Subcutaneous abdominal adipose tissue (tissue), 5 donors: ENCODE results near the gene TKTL2.

Experiments
- H3K27ac ChIP-seq: one replicate; pipeline ENCODE4 v1.7.0; 2013; ENCODE audit warnings: low read depth, mild to moderate bottlenecking, inconsistent platforms, low read length, moderate library complexity
- H3K27me3 ChIP-seq, 5 donors: one replicate each; pipeline ENCODE4 v1.7.0; 2013; ENCODE audit warnings: low read length in 5 of 5, inconsistent platforms in 1 of 5; ENCODE audit not compliant: control insufficient read depth in 5 of 5, insufficient read depth in 4 of 5
- H3K36me3 ChIP-seq, 5 donors: one replicate each; pipeline ENCODE4 v1.7.0; 2013; ENCODE audit warnings: low read length in 5 of 5; ENCODE audit not compliant: control insufficient read depth in 5 of 5, insufficient read depth in 5 of 5
- H3K4me1 ChIP-seq, 5 donors: one replicate each; pipeline ENCODE4 v1.7.0; 2013; ENCODE audit warnings: low read length in 5 of 5, mild to moderate bottlenecking in 3 of 5, moderate library complexity in 1 of 5; ENCODE audit not compliant: control insufficient read depth in 5 of 5, insufficient read depth in 5 of 5
- H3K4me3 ChIP-seq, 5 donors: one replicate each; pipeline ENCODE4 v1.7.0; 2013; ENCODE audit warnings: low read length in 5 of 5, low read depth in 1 of 5
- H3K9ac ChIP-seq, 5 donors: one replicate each; pipeline ENCODE4 v1.7.0; 2013; ENCODE audit warnings: low read length in 5 of 5, mild to moderate bottlenecking in 4 of 5, moderate library complexity in 3 of 5
- H3K9me3 ChIP-seq, 5 donors: one replicate each; pipeline ENCODE4 v1.7.0; 2013; ENCODE audit warnings: low read length in 5 of 5; ENCODE audit not compliant: control insufficient read depth in 5 of 5
- donor health status: healthy.
- donor health status: healthy.
- donor health status: healthy.
- donor health status: healthy.
- donor health status: healthy.

The TKTL2 gene

GRCh38 chr4:163486321-163486720, 12.8 kb upstream of the TKTL2 start:
- H3K36me3 ChIP-seq = no peaks in the 10 kb centered on the region
- H3K27ac ChIP-seq = no peak overlapping the region
- no peaks in the 10 kb centered on the region for H3K27me3 ChIP-seq
- H3K4me1 ChIP-seq = peaks cover 0 to 19% (median 13%) of the 10 kb centered on the region in 5 donors
- H3K9me3 ChIP-seq = no peaks in the 10 kb centered on the region
- no peak overlapping the region for H3K4me3 ChIP-seq
- no peak overlapping the region for H3K9ac ChIP-seq

GRCh38 chr4:163485589-163485988, 12.0 kb upstream of the TKTL2 start:
- H3K27ac ChIP-seq = no peak overlapping the region
- H3K36me3 ChIP-seq = no peaks in the 10 kb centered on the region
- H3K27me3 ChIP-seq = no peaks in the 10 kb centered on the region
- H3K4me3 ChIP-seq = no peak overlapping the region
- peak overlapping the region in 2 of 5 donors; percentile 3 to 11 for H3K9ac ChIP-seq
- H3K9me3 ChIP-seq = no peaks in the 10 kb centered on the region
- peaks cover 0 to 19% (median 13%) of the 10 kb centered on the region in 5 donors for H3K4me1 ChIP-seq

- H3K9me3 ChIP-seq = no peaks in the 10 kb centered on the region
- no peak overlapping the region for H3K27ac ChIP-seq
- H3K4me1 ChIP-seq = peaks cover 0 to 19% (median 13%) of the 10 kb centered on the region in 5 donors
- no peak overlapping the region for H3K9ac ChIP-seq
- H3K36me3 ChIP-seq = no peaks in the 10 kb centered on the region
- H3K27me3 ChIP-seq = no peaks in the 10 kb centered on the region
- H3K4me3 ChIP-seq = no peak overlapping the region
Observed at GRCh38 chr4:163484906-163485305, 11.4 kb upstream of the TKTL2 start.

- H3K9ac ChIP-seq = no peak overlapping the region
- no peaks in the 10 kb centered on the region for H3K36me3 ChIP-seq
- H3K27ac ChIP-seq = no peak overlapping the region
- no peaks in the 10 kb centered on the region for H3K27me3 ChIP-seq
- H3K4me1 ChIP-seq = peaks cover 0 to 23% (median 18%) of the 10 kb centered on the region in 5 donors
- H3K4me3 ChIP-seq = no peak overlapping the region
- H3K9me3 ChIP-seq = no peaks in the 10 kb centered on the region
Observed at GRCh38 chr4:163482190-163482589, 8.6 kb upstream of the TKTL2 start.

- Histone ChIP-seq H3K36me3 (no peaks in the 10 kb centered on the region), H3K4me3 (no peak overlapping the region), H3K27ac (peak overlapping the region; percentile 61), H3K9me3 (peaks cover 0 to 4% (median 0%) of the 10 kb centered on the region in 5 donors), H3K27me3 (no peaks in the 10 kb centered on the region), H3K9ac (no peak overlapping the region), H3K4me1 (peaks cover 0 to 14% (median 5%) of the 10 kb centered on the region in 5 donors)
Observed at GRCh38 chr4:163476761-163477438, 3.3 kb upstream of the TKTL2 start.

- Histone ChIP-seq H3K36me3 (no peaks in the 10 kb centered on the region), H3K4me3 (no peak overlapping the region), H3K4me1 (peaks cover 0 to 14% (median 5%) of the 10 kb centered on the region in 5 donors), H3K9ac (no peak overlapping the region), H3K9me3 (peaks cover 0 to 4% (median 0%) of the 10 kb centered on the region in 5 donors), H3K27me3 (no peaks in the 10 kb centered on the region), H3K27ac (no peak overlapping the region)
Observed at GRCh38 chr4:163474027-163474426, 473 bp upstream of the TKTL2 start.

- no peaks in the 10 kb centered on the region for H3K27me3 ChIP-seq
- peaks cover 0 to 4% (median 0%) of the 10 kb centered on the region in 5 donors for H3K9me3 ChIP-seq
- no peak overlapping the region for H3K27ac ChIP-seq
- H3K4me1 ChIP-seq = peaks cover 0 to 14% (median 5%) of the 10 kb centered on the region in 5 donors
- H3K9ac ChIP-seq = no peak overlapping the region
- H3K36me3 ChIP-seq = no peaks in the 10 kb centered on the region
- no peak overlapping the region for H3K4me3 ChIP-seq
Observed at GRCh38 chr4:163473130-163473529, 424 bp downstream of the TKTL2 start.

GRCh38 chr4:163470391-163470790, 3.2 kb downstream of the TKTL2 start:
- Histone ChIP-seq H3K27me3 (no peaks in the 10 kb centered on the region), H3K9me3 (peaks cover 0 to 4% (median 0%) of the 10 kb centered on the region in 5 donors), H3K36me3 (no peaks in the 10 kb centered on the region), H3K27ac (no peak overlapping the region), H3K9ac (no peak overlapping the region), H3K4me1 (no peaks in the 10 kb centered on the region), H3K4me3 (no peak overlapping the region)

- Histone ChIP-seq H3K9ac (no peak overlapping the region), H3K36me3 (no peaks in the 10 kb centered on the region), H3K27ac (no peak overlapping the region), H3K27me3 (no peaks in the 10 kb centered on the region), H3K4me3 (no peak overlapping the region), H3K9me3 (no peaks in the 10 kb centered on the region), H3K4me1 (no peaks in the 10 kb centered on the region)
Observed at GRCh38 chr4:163467082-163467770, 6.3 kb downstream of the TKTL2 start.

- H3K36me3 ChIP-seq = no peaks in the 10 kb centered on the region
- no peaks in the 10 kb centered on the region for H3K4me1 ChIP-seq
- H3K27ac ChIP-seq = no peak overlapping the region
- H3K9ac ChIP-seq = no peak overlapping the region
- no peaks in the 10 kb centered on the region for H3K27me3 ChIP-seq
- no peaks in the 10 kb centered on the region for H3K9me3 ChIP-seq
- no peak overlapping the region for H3K4me3 ChIP-seq
Observed at GRCh38 chr4:163462556-163462955, 11.0 kb downstream of the TKTL2 start.
